H1 (cell line): ENCODE data around the gene P2RY1. TPM values are rescaled to one million over a fixed set of nuclear protein-coding genes. Genes with fewer than 3 reads are reported as not detected.

ENCODE experiments used
- CTCF ChIA-PET: fragments of 300-600 bp; sonication (Branson Sonifier 250); formaldehyde crosslinking; loops from one replicate; lab custom pipeline; 2021; ENCODE audit not compliant: partially characterized antibody; lab: Charles Lee
- POLR2A ChIA-PET: fragments of 300-600 bp; sonication (Branson Sonifier 250); formaldehyde crosslinking; loops from one replicate; lab custom pipeline; 2021; ENCODE audit warnings: inconsistent platforms; ENCODE audit not compliant: partially characterized antibody; lab: Charles Lee
- DNase-seq, 2 experiments: peaks; one replicate each; pipeline versions ENCODE4 v3.0.0 to v3.0.0-alpha.2; 2010 to 2022; ENCODE audit warnings: low spot score in 2 of 2, low read depth in 1 of 2, mixed read lengths in 1 of 2
- FAIRE-seq: peaks from 2 replicates; lab custom pipeline; 2011; peaks lifted over from hg19 to GRCh38; lab: Jason Lieb, UNC
- H2AFZ ChIP-seq: 2 replicates; pipeline ENCODE4 v1.8.1; 2012; ENCODE audit warnings: low read length, inconsistent platforms
- H2AK5ac ChIP-seq: 2 replicates; pipeline ENCODE4 v1.6.1; 2013; ENCODE audit warnings: low read depth, low read length
- H2BK120ac ChIP-seq: replicated peaks from 2 replicates; pipeline ENCODE3; 2013; ENCODE audit warnings: low read depth, low read length, inconsistent platforms
- H2BK12ac ChIP-seq: 2 replicates; pipeline ENCODE4 v1.6.1; 2013; ENCODE audit warnings: low read depth, low read length
- H2BK15ac ChIP-seq: 2 replicates; pipeline ENCODE4 v1.6.1; 2013; ENCODE audit warnings: low read length
- H2BK20ac ChIP-seq: 2 replicates; pipeline ENCODE4 v1.6.1; 2013; ENCODE audit warnings: low read length
- H2BK5ac ChIP-seq: 2 replicates; pipeline ENCODE4 v1.6.1; 2013; ENCODE audit warnings: low read depth, low read length
- H3K14ac ChIP-seq: 2 replicates; pipeline ENCODE4 v1.6.1; 2013; ENCODE audit warnings: inconsistent platforms; ENCODE audit not compliant: insufficient read length
- H3K18ac ChIP-seq: 2 replicates; pipeline ENCODE4 v1.6.1; 2013; ENCODE audit warnings: low read length; ENCODE audit errors: extremely low read depth
- H3K23ac ChIP-seq: 2 replicates; pipeline ENCODE4 v1.6.1; 2013; ENCODE audit warnings: inconsistent platforms; ENCODE audit not compliant: insufficient read length
- H3K23me2 ChIP-seq: 2 replicates; pipeline ENCODE4 v1.6.1; 2013; ENCODE audit warnings: low read depth, low read length
- H3K27ac ChIP-seq: 2 replicates; pipeline ENCODE4 v1.6.1; 2011; ENCODE audit warnings: low read depth, low read length, inconsistent platforms
- H3K27me3 ChIP-seq, 4 experiments: replicated peaks in 1 of 4; 1 replicate in 1 of 4; 2 replicates in 3 of 4; pipeline versions ENCODE4 v1.6.1 to v1.8.1; 2011 to 2013; ENCODE audit warnings: low read length in 3 of 4, mild to moderate bottlenecking in 3 of 4, inconsistent platforms in 2 of 4, mixed read lengths in 2 of 4, moderate library complexity in 1 of 4; ENCODE audit not compliant: control insufficient read depth in 3 of 4, insufficient read depth in 3 of 4; ENCODE audit errors: extremely low read depth in 1 of 4
- H3K36me3 ChIP-seq, 4 experiments: 2 replicates each; pipeline versions ENCODE4 v1.6.1 to v1.8.1; 2011 to 2013; ENCODE audit warnings: mild to moderate bottlenecking in 4 of 4, low read length in 3 of 4, moderate library complexity in 2 of 4, control low read depth in 1 of 4, inconsistent platforms in 1 of 4; ENCODE audit not compliant: insufficient read depth in 4 of 4, control insufficient read depth in 2 of 4
- H3K4ac ChIP-seq: replicated peaks from 2 replicates; pipeline ENCODE3; 2013; ENCODE audit warnings: low read length, low read depth, mixed read lengths, inconsistent platforms; ENCODE audit not compliant: insufficient read length
- H3K4me1 ChIP-seq, 4 experiments: replicated peaks in 1 of 4; 1 replicate in 1 of 4; 2 replicates in 3 of 4; pipeline versions ENCODE4 v1.6.1 to v1.8.1; 2011 to 2013; ENCODE audit warnings: low read length in 3 of 4, inconsistent platforms in 2 of 4, mixed read lengths in 1 of 4; ENCODE audit not compliant: insufficient read depth in 4 of 4, control insufficient read depth in 3 of 4
- H3K4me2 ChIP-seq, 2 experiments: 2 replicates each; pipeline versions ENCODE4 v1.6.1 to v1.8.1; 2011 to 2013; ENCODE audit warnings: low read depth in 2 of 2, low read length in 2 of 2, control low read depth in 1 of 2, inconsistent platforms in 1 of 2, mild to moderate bottlenecking in 1 of 2; ENCODE audit not compliant: insufficient read depth in 1 of 2
- H3K4me3 ChIP-seq, 4 experiments: fragments of 200-600, 300-600 bp in 1 of 4; sonication (generic), shearing (Covaris generic), sonication (Bioruptor Twin) in 1 of 4; 2 replicates each; pipeline versions ENCODE4 v1.5.1 to v1.8.1; 2011 to 2016; ENCODE audit warnings: low read length in 4 of 4, low read depth in 3 of 4, control low read depth in 2 of 4, inconsistent platforms in 2 of 4, mild to moderate bottlenecking in 2 of 4, mixed read lengths in 1 of 4, moderate library complexity in 1 of 4; ENCODE audit not compliant: insufficient read depth in 2 of 4; ENCODE audit errors: extremely low read depth in 1 of 4
- H3K56ac ChIP-seq: replicated peaks from 2 replicates; pipeline ENCODE3; 2013; ENCODE audit warnings: low read depth, mild to moderate bottlenecking, mixed read lengths, low read length, inconsistent platforms; ENCODE audit not compliant: insufficient read length
- H3K79me1 ChIP-seq: 2 replicates; pipeline ENCODE4 v1.6.1; 2013; ENCODE audit warnings: low read depth, low read length, control low read depth
- H3K79me2 ChIP-seq, 2 experiments: 2 replicates each; pipeline versions ENCODE4 v1.6.1 to v1.8.1; 2012 to 2013; ENCODE audit warnings: low read length in 2 of 2, mild to moderate bottlenecking in 2 of 2, inconsistent platforms in 1 of 2; ENCODE audit not compliant: insufficient read depth in 2 of 2, control insufficient read depth in 1 of 2
- H3K9ac ChIP-seq, 4 experiments: replicated peaks in 1 of 4; 1 replicate in 1 of 4; 2 replicates in 3 of 4; pipeline versions ENCODE4 v1.6.1 to v1.8.1; 2011 to 2013; ENCODE audit warnings: low read depth in 3 of 4, low read length in 3 of 4, control low read depth in 2 of 4, mild to moderate bottlenecking in 2 of 4, moderate library complexity in 2 of 4, inconsistent platforms in 1 of 4; ENCODE audit errors: extremely low read depth in 1 of 4
- H3K9me3 ChIP-seq, 2 experiments: 2 replicates each; pipeline versions ENCODE4 v1.6.1 to v1.8.1; 2012 to 2013; ENCODE audit warnings: mild to moderate bottlenecking in 2 of 2, moderate library complexity in 2 of 2, control low read depth in 1 of 2, inconsistent platforms in 1 of 2, low read depth in 1 of 2, low read length in 1 of 2, mixed read lengths in 1 of 2; ENCODE audit not compliant: insufficient read depth in 2 of 2
- H4K20me1 ChIP-seq, 2 experiments: replicated peaks in 1 of 2; 2 replicates each; pipeline versions ENCODE3 to v1.8.1; 2011 to 2013; ENCODE audit warnings: inconsistent platforms in 2 of 2, low read length in 2 of 2, mild to moderate bottlenecking in 1 of 2; ENCODE audit not compliant: insufficient read depth in 2 of 2, control insufficient read depth in 1 of 2
- H4K5ac ChIP-seq: 2 replicates; pipeline ENCODE4 v1.6.1; 2013; ENCODE audit warnings: low read length, low read depth, mixed read lengths, inconsistent platforms; ENCODE audit not compliant: insufficient read length
- H4K8ac ChIP-seq: 2 replicates; pipeline ENCODE4 v1.8.0; 2013; ENCODE audit warnings: mild to moderate bottlenecking, moderate library complexity, low read length, inconsistent platforms; ENCODE audit not compliant: insufficient read depth; ENCODE audit errors: extremely low read depth
- H4K91ac ChIP-seq: replicated peaks from 2 replicates; pipeline ENCODE3; 2013; ENCODE audit warnings: low read length, mixed read lengths, inconsistent platforms; ENCODE audit not compliant: insufficient read length
- TCF12 ChIP-seq: IDR thresholded peaks from 2 replicates; pipeline ENCODE4 v1.6.1; 2011; ENCODE audit warnings: low read depth, mild to moderate bottlenecking, low read length
- polyA plus RNA-seq, 7 experiments: library from polyadenylated mRNA; depleted of rRNA in 3 of 7; stranded (reverse) in 5 of 7; unstranded in 2 of 7; fragments of >200 nt in 5 of 7; fragments of 200-250 nt in 2 of 7; gene quantifications; 1 replicate in 5 of 7; 2 replicates in 1 of 7; 4 replicates in 1 of 7; pipeline versions ENCODE4 v1.2.1 to v1.2.3, GENCODE V29; 2011 to 2013; ENCODE audit warnings: missing spikeins in 2 of 7, mixed read lengths in 2 of 7
- total RNA-seq: library from RNA; stranded (reverse); fragmentation: NEBNext Ultra II Directional; extraction: Animal tissue kit (Norgen Biotek cat#: 25700); gene quantifications from 2 replicates; pipeline ENCODE4 v1.2.1, GENCODE V29; 2021

The P2RY1 gene
- total and polyA plus RNA-seq, 2 of the 8 experiments (the other 6 are each of a cell fraction or from before 2014, with no cell fraction given) = 6.5 to 28.3 TPM

DNA sequence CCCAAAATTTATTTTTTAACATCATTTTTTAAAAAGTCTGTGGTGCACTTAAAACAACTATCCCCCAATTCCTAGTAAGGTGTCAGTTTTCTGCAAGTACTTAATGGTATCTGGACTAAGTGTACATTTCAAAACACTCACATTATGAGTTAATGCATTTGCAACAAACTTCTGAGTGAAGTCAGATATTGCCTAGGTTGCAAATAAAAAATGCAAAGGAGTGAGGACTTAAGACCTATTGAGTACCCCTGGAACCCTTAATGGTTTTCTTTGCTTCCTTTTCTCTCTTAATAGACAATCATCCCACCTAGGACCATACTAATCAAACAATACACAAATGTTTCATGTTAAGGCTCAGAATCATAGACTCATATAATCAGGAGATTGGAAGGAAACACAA, 1.8 kb upstream of the P2RY1 start:
- H4K20me1 ChIP-seq = peaks cover 3 to 8% of the 10 kb centered on the region in 2 experiments
- H3K14ac ChIP-seq = no peak overlapping the region
- peaks cover 0 to 5% (median 2%) of the 10 kb centered on the region in 4 experiments; a peak in 3 of 7 replicates for H3K4me1 ChIP-seq
- H2BK120ac ChIP-seq = no peak overlapping the region
- H3K9ac ChIP-seq = no peak overlapping the region
- CTCF ChIA-PET = interaction anchor here (0.6 to 1.7 kb wide), 2 partner anchors 193 to 381 kb away, joined by 3 to 4 read pairs; no protein-coding TSS in a partner anchor
- POLR2A ChIA-PET = no interaction called here
- H3K23me2 ChIP-seq = peaks cover 8% of the 10 kb centered on the region
- H3K79me1 ChIP-seq = no peaks in the 10 kb centered on the region
- no peak overlapping the region for H4K5ac ChIP-seq
- no peak overlapping the region for H3K56ac ChIP-seq
- no peak overlapping the region for H3K18ac ChIP-seq
- peaks cover 0 to 24% of the 10 kb centered on the region in 2 experiments; a peak in 3 of 4 replicates for H3K79me2 ChIP-seq
- H3K4me3 ChIP-seq = no peak overlapping the region
- no peak for DNase-seq
- H3K27ac ChIP-seq = no peak overlapping the region
- no peak overlapping the region for H3K4me2 ChIP-seq
- H2AK5ac ChIP-seq = no peak overlapping the region
- no peak overlapping the region for H3K4ac ChIP-seq
- H2AFZ ChIP-seq = no peak overlapping the region
- H4K8ac ChIP-seq = no peak overlapping the region
- no peak overlapping the region for H2BK5ac ChIP-seq
- no peak for TF ChIP-seq TCF12
- peaks cover 0 to 11% (median 5%) of the 10 kb centered on the region in 4 experiments; a peak in 5 of 7 replicates for H3K27me3 ChIP-seq
- no peak overlapping the region for H2BK20ac ChIP-seq
- H3K23ac ChIP-seq = no peak overlapping the region
- H4K91ac ChIP-seq = no peak overlapping the region
- no peaks in the 10 kb centered on the region for H3K9me3 ChIP-seq
- H3K36me3 ChIP-seq = no peaks in the 10 kb centered on the region
- FAIRE-seq = no peak
- no peak overlapping the region for H2BK12ac ChIP-seq
- H2BK15ac ChIP-seq = no peak overlapping the region
